Astrocyte of the cerebellum (primary cell): ENCODE results near the gene EMX2.

Experiments
- DNase-seq: peaks from one replicate; pipeline ENCODE4 v3.0.0-alpha.2; 2011; ENCODE audit warnings: low read depth
- H3K4me3 ChIP-seq: 2 replicates; pipeline ENCODE4 v1.5.1; 2011; ENCODE audit warnings: mild to moderate bottlenecking, low read depth, low read length, moderate library complexity
- in situ Hi-C: cut with HindIII; loops from 2 replicates; pipeline ENCODE4 v1.10.0; 2017; ENCODE audit warnings: low sequenced_read_pairs
- TF ChIP-seq, protein P1 (sequence below): IDR thresholded peaks from 2 replicates; pipeline ENCODE4 v1.5.1; 2012; ENCODE audit warnings: low read length, low read depth, moderate library complexity, mild to moderate bottlenecking; ENCODE audit errors: missing control alignments

The EMX2 gene

DNA sequence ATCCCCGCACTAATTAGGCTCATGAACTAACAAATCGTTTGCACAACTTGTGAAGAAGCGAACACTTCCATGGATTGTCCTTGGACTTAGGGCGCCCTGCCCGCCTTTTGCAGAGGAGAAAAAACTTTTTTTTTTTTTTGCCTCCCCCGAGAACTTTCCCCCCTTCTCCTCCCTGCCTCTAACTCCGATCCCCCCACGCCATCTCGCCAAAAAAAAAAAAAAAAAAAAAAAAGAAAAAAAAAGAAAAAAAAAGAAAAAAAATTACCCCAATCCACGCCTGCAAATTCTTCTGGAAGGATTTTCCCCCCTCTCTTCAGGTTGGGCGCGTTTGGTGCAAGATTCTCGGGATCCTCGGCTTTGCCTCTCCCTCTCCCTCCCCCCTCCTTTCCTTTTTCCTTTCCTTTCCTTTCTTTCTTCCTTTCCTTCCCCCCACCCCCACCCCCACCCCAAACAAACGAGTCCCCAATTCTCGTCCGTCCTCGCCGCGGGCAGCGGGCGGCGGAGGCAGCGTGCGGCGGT is at the start of gene EMX2:
EMX2 (plus strand) TSS at position 41 of the 519 bp plus-strand sequence. CDS start 522 bp downstream, outside the sequence.
- in situ Hi-C loops, result no loop called here
- TF ChIP-seq, protein P1, sequence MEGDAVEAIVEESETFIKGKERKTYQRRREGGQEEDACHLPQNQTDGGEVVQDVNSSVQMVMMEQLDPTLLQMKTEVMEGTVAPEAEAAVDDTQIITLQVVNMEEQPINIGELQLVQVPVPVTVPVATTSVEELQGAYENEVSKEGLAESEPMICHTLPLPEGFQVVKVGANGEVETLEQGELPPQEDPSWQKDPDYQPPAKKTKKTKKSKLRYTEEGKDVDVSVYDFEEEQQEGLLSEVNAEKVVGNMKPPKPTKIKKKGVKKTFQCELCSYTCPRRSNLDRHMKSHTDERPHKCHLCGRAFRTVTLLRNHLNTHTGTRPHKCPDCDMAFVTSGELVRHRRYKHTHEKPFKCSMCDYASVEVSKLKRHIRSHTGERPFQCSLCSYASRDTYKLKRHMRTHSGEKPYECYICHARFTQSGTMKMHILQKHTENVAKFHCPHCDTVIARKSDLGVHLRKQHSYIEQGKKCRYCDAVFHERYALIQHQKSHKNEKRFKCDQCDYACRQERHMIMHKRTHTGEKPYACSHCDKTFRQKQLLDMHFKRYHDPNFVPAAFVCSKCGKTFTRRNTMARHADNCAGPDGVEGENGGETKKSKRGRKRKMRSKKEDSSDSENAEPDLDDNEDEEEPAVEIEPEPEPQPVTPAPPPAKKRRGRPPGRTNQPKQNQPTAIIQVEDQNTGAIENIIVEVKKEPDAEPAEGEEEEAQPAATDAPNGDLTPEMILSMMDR, result no peak
- no peak for DNase-seq
- H3K4me3 ChIP-seq, result peak within 1 kb of the TSS; percentile 14

DNA sequence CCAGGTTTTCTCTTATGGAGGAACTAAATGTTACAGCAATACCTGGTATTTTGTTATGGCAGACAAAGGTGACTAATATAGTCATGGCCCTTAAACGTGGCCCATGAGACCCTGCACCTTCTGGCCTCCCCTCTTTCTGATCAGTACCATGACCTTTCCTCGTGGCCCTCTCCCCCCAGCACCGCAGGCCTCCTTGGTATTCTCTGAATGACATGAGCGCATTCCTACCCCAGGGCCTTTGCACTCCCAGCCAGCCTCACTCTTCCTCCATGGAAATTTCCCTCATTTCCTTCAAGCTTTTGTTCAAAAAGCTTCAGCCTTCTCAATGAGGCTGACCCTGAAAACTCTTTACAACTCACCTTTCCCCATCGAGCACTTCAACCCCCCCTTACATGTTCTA is 46.5 kb upstream of the EMX2 start:
- in situ Hi-C loops, result no loop called here
- DNase-seq, result no peak
- H3K4me3 ChIP-seq, result no peak overlapping the region
- TF ChIP-seq, protein P1, result no peak

DNA sequence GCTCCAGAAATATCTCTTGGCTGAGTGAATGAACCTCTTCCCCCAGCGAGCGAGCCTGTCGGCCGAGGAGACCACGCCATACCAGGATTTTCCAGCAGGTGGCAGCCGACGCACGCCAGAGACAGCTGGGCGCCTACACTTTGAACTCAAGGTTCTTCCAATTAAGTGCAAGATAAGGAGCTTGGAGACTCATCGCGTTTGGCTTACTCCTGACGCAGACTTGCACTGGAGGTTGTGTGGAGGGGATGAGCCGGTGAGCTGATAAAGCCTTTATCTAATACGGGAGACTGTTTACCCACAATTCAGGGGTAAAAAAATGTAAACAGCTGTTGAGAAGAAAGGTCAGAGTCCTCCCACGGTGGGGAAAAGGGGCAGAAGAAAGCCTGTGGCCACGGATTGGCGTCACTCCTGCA is 45.9 kb upstream of the EMX2 start:
- TF ChIP-seq, protein P1, result peak; percentile 94
- DNase-seq, result peak; percentile 44
- H3K4me3 ChIP-seq, result no peak overlapping the region
- in situ Hi-C loops, result no loop called here

DNA sequence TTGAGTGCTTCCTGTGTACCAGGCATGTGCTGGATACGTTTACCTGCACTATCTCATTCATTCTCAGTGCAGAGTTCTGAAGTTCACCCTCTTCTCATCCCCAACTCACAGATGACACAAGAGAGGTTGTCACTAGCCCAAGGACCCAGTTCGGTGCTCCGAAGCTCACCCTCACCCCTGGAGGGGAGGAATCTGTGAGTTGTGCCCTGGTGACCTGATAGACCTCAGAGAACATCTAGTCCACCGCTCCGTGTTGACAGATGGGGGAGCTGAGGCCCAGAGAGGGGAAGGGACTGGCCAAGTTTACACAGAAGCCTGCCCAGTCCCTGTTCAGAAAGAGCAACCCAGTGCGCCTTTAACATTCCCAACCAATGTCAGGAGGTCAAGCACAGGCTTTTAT is 44.8 kb upstream of the EMX2 start:
- in situ Hi-C loops, result no loop called here
- TF ChIP-seq, protein P1, result no peak
- no peak overlapping the region for H3K4me3 ChIP-seq
- no peak for DNase-seq

DNA sequence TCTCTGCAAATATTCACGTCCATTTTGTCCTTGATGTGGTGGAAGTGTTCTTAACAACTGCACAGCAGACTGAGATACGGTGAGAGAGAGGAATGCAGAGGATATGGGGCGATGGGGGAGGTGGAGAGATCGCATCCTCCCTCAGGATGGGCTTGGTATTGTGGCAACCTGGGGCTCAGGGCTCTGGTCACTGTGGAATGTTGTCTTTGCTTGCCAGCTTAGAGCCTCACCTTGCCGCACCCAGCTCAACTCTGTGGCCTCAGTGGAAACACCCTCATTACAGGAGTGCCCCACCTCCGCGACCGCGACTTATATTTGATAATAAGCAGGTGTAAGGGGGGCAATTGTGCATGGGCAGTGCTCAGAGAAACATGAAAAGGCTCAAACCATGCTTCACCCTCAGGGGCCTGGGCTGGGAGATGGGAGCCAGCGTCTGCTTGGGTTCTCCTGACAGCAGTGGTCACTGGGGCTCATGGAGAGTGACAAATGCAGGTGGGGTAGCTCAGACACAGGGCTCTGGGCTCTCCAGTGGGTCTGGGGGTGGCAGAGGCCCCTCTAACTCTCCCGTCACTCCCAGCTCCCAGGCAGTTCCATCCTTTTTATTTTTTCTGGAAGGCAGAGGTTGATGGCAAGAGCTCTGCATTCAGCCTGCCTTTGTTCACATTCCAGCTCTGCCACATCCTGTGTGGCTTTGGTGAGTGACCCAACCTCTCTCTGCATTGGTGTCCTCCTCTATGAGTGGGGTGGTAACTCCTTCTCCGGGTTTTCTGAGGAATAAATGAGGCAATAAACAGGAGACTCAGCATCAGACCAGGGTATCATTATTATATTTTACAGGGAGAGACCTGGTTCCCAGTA is 43.1 kb upstream of the EMX2 start:
- H3K4me3 ChIP-seq, result no peak overlapping the region
- in situ Hi-C loops, result no loop called here
- no peak for DNase-seq
- TF ChIP-seq, protein P1, result no peak

DNA sequence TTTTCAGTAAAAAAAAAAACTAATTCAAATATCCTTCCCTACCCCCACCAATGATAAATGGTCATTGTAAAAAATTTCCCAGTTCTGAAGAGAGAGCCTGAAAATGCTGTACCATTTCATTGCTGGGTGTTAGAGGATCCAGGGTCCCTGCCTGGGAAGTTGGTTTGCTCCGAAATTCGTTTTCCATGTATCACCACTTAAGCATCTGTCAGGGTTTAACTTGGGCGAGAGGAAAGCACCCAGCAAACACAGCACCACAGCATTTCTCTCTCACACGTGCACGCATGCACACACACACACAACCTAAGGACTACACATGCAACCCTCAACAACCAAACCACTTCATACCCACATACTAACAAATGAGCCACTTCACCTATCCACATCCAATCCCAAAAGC is 42.1 kb upstream of the EMX2 start:
- in situ Hi-C loops, result no loop called here
- DNase-seq, result no peak
- H3K4me3 ChIP-seq, result no peak overlapping the region
- TF ChIP-seq, protein P1, result no peak
